Measurements from ENCODE around the gene IMMP2L. TPM values are rescaled to one million over a fixed set of nuclear protein-coding genes. Genes with fewer than 3 reads are reported as not detected.

The IMMP2L gene
- polyA plus RNA-seq, 1 donor: 21.0 TPM

GRCh38 chr7:111383133-111383532, 179.2 kb downstream of the IMMP2L start:
- no peak overlapping the region for H3K4me3 ChIP-seq (ENCODE audit: low read length)
- no peaks in the 10 kb centered on the region for H3K4me1 ChIP-seq (ENCODE audit: control insufficient read depth, insufficient read depth, low read length)
- H3K36me3 ChIP-seq (ENCODE audit: control insufficient read depth, insufficient read depth, low read length): no peaks in the 10 kb centered on the region
- no peaks in the 10 kb centered on the region for H3K27me3 ChIP-seq (ENCODE audit: control insufficient read depth, insufficient read depth, low read length)
- H3K27ac ChIP-seq (ENCODE audit: low read length): no peak overlapping the region
- DNase-seq: no peak
- H3K9me3 ChIP-seq (ENCODE audit: control insufficient read depth, low read depth, low read length): no peaks in the 10 kb centered on the region
- no CpG with 5 or more reads among the region's 3 CpGs for WGBS (ENCODE audit: insufficient coverage, low lambda C conversion rate)

- Histone ChIP-seq H3K27ac (ENCODE audit: low read length) (peak overlapping the region; percentile 50), H3K36me3 (ENCODE audit: control insufficient read depth, insufficient read depth, low read length) (no peaks in the 10 kb centered on the region), H3K4me1 (ENCODE audit: control insufficient read depth, insufficient read depth, low read length) (no peaks in the 10 kb centered on the region), H3K27me3 (ENCODE audit: control insufficient read depth, insufficient read depth, low read length) (no peaks in the 10 kb centered on the region), H3K4me3 (ENCODE audit: low read length) (no peak overlapping the region), H3K9me3 (ENCODE audit: control insufficient read depth, low read depth, low read length) (no peaks in the 10 kb centered on the region)
- no peak for DNase-seq
- whole genome bisulfite sequencing (ENCODE audit: insufficient coverage, low lambda C conversion rate): 100% methylated on average over 1 of the region's 2 CpGs
Observed at GRCh38 chr7:111381590-111381989, 180.7 kb downstream of the IMMP2L start.

GRCh38 chr7:111380945-111381344, 181.3 kb downstream of the IMMP2L start:
- peak; percentile 73 to 92 for DNase-seq
- no CpG with 5 or more reads among the region's 4 CpGs for WGBS (ENCODE audit: insufficient coverage, low lambda C conversion rate)

DNA sequence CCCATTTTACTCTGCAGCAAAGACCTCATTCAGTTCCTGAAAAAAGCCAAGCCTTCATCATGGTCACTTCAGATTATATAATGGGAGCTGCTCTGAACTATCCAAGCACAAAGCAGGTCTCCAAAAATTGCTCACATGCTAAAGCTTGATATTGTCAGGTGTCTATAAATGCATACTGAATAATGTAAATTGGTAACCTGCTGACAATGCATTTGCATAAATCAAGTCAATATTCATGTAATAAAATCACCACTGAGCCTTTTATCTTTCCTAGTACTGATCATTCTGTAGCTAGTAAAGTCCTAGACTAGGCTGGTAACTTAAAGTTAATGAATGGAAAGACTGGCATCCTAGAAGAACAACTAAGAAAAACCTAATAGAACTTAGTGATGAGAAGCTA, 188.3 kb downstream of the IMMP2L start:
- Histone ChIP-seq H3K4me3 (ENCODE audit: low read length) (no peak overlapping the region), H3K36me3 (ENCODE audit: control insufficient read depth, insufficient read depth, low read length) (no peaks in the 10 kb centered on the region), H3K27me3 (ENCODE audit: control insufficient read depth, insufficient read depth, low read length) (no peaks in the 10 kb centered on the region), H3K4me1 (ENCODE audit: control insufficient read depth, insufficient read depth, low read length) (no peaks in the 10 kb centered on the region), H3K9me3 (ENCODE audit: control insufficient read depth, low read depth, low read length) (no peaks in the 10 kb centered on the region), H3K27ac (ENCODE audit: low read length) (no peak overlapping the region)
- DNase-seq: no peak

More at GRCh38 chr7:111380945-111381344, 181.3 kb downstream of the IMMP2L start:
- Histone ChIP-seq H3K4me3 (ENCODE audit: low read length) (no peak overlapping the region), H3K36me3 (ENCODE audit: control insufficient read depth, insufficient read depth, low read length) (no peaks in the 10 kb centered on the region), H3K4me1 (ENCODE audit: control insufficient read depth, insufficient read depth, low read length) (no peaks in the 10 kb centered on the region), H3K27ac (ENCODE audit: low read length) (peak overlapping the region; percentile 55), H3K27me3 (ENCODE audit: control insufficient read depth, insufficient read depth, low read length) (no peaks in the 10 kb centered on the region), H3K9me3 (ENCODE audit: control insufficient read depth, low read depth, low read length) (no peaks in the 10 kb centered on the region)

DNA sequence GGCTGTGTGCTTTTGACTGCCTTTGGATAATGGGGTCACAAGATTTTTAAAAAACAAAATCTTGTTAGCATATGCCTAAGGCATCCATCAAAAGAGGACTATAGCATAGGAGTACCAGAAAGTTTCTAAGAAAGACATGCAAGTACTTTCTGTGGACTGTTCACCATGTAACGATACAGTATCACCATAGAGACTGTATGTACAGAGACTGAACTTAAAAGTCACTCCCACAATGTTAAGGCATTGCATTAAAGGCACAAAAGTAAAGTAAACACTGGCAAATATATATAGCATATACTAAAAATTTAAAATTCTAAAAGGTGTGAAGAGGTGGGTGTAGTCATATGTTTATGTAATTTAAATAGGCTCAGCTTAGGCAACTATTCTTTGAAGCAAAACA, 190.9 kb downstream of the IMMP2L start:
- H3K4me1 ChIP-seq (ENCODE audit: control insufficient read depth, insufficient read depth, low read length): no peaks in the 10 kb centered on the region
- H3K9me3 ChIP-seq (ENCODE audit: control insufficient read depth, low read depth, low read length): no peaks in the 10 kb centered on the region
- H3K4me3 ChIP-seq (ENCODE audit: low read length): no peak overlapping the region
- H3K27me3 ChIP-seq (ENCODE audit: control insufficient read depth, insufficient read depth, low read length): no peaks in the 10 kb centered on the region
- no peaks in the 10 kb centered on the region for H3K36me3 ChIP-seq (ENCODE audit: control insufficient read depth, insufficient read depth, low read length)
- no CpG with 5 or more reads among the region's 1 CpG for WGBS (ENCODE audit: insufficient coverage, low lambda C conversion rate)
- no peak for DNase-seq
- H3K27ac ChIP-seq (ENCODE audit: low read length): no peak overlapping the region

- H3K4me1 ChIP-seq (ENCODE audit: control insufficient read depth, insufficient read depth, low read length): no peaks in the 10 kb centered on the region
- DNase-seq: no peak
- no peak overlapping the region for H3K27ac ChIP-seq (ENCODE audit: low read length)
- no peak overlapping the region for H3K4me3 ChIP-seq (ENCODE audit: low read length)
- H3K9me3 ChIP-seq (ENCODE audit: control insufficient read depth, low read depth, low read length): no peaks in the 10 kb centered on the region
- WGBS (ENCODE audit: insufficient coverage, low lambda C conversion rate): no CpG with 5 or more reads among the region's 1 CpG
- no peaks in the 10 kb centered on the region for H3K36me3 ChIP-seq (ENCODE audit: control insufficient read depth, insufficient read depth, low read length)
- H3K27me3 ChIP-seq (ENCODE audit: control insufficient read depth, insufficient read depth, low read length): no peaks in the 10 kb centered on the region
Observed at GRCh38 chr7:111370002-111370401, 192.3 kb downstream of the IMMP2L start.

- DNase-seq: no peak
- Histone ChIP-seq H3K4me3 (ENCODE audit: low read length) (no peak overlapping the region), H3K27me3 (ENCODE audit: control insufficient read depth, insufficient read depth, low read length) (no peaks in the 10 kb centered on the region), H3K36me3 (ENCODE audit: control insufficient read depth, insufficient read depth, low read length) (no peaks in the 10 kb centered on the region), H3K27ac (ENCODE audit: low read length) (no peak overlapping the region), H3K9me3 (ENCODE audit: control insufficient read depth, low read depth, low read length) (no peaks in the 10 kb centered on the region), H3K4me1 (ENCODE audit: control insufficient read depth, insufficient read depth, low read length) (no peaks in the 10 kb centered on the region)
- no CpG with 5 or more reads among the region's 3 CpGs for WGBS (ENCODE audit: insufficient coverage, low lambda C conversion rate)
Observed at GRCh38 chr7:111368381-111369065, 193.8 kb downstream of the IMMP2L start.

- no peaks in the 10 kb centered on the region for H3K27me3 ChIP-seq (ENCODE audit: control insufficient read depth, insufficient read depth, low read length)
- no peak overlapping the region for H3K4me3 ChIP-seq (ENCODE audit: low read length)
- no peak overlapping the region for H3K27ac ChIP-seq (ENCODE audit: low read length)
- H3K4me1 ChIP-seq (ENCODE audit: control insufficient read depth, insufficient read depth, low read length): no peaks in the 10 kb centered on the region
- no peak for DNase-seq
- 100% methylated on average over 1 of the region's 6 CpGs for WGBS (ENCODE audit: insufficient coverage, low lambda C conversion rate)
- no peaks in the 10 kb centered on the region for H3K36me3 ChIP-seq (ENCODE audit: control insufficient read depth, insufficient read depth, low read length)
- H3K9me3 ChIP-seq (ENCODE audit: control insufficient read depth, low read depth, low read length): no peaks in the 10 kb centered on the region
Observed at GRCh38 chr7:111364413-111364812, 197.9 kb downstream of the IMMP2L start.

DNA sequence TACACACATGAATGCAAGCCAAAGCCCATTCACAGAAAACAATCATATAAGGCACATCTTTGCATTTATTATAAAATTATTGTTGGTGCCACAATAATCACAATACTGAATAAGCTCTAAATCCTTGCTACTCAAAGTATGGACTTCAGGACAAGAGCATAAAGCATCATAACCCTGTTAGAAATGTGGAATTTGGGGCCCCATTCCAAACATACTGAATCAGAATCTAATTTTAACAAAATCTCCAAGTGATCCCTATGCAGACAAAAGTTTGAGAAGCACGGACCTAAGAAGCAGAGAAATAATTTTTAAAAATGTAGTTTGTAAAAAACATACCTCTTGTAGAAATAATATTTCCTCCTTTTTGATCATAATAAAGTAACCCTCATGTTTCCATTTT, 199.2 kb downstream of the IMMP2L start:
- H3K4me1 ChIP-seq (ENCODE audit: control insufficient read depth, insufficient read depth, low read length): no peaks in the 10 kb centered on the region
- no peaks in the 10 kb centered on the region for H3K9me3 ChIP-seq (ENCODE audit: control insufficient read depth, low read depth, low read length)
- H3K36me3 ChIP-seq (ENCODE audit: control insufficient read depth, insufficient read depth, low read length): no peaks in the 10 kb centered on the region
- no peaks in the 10 kb centered on the region for H3K27me3 ChIP-seq (ENCODE audit: control insufficient read depth, insufficient read depth, low read length)
- H3K4me3 ChIP-seq (ENCODE audit: low read length): no peak overlapping the region
- DNase-seq: no peak
- no peak overlapping the region for H3K27ac ChIP-seq (ENCODE audit: low read length)
- 100% methylated on average over 1 of the region's 1 CpG for WGBS (ENCODE audit: insufficient coverage, low lambda C conversion rate)

GRCh38 chr7:111362506-111363054, 199.7 kb downstream of the IMMP2L start:
- Histone ChIP-seq H3K9me3 (ENCODE audit: control insufficient read depth, low read depth, low read length) (no peaks in the 10 kb centered on the region), H3K4me3 (ENCODE audit: low read length) (no peak overlapping the region), H3K27ac (ENCODE audit: low read length) (no peak overlapping the region), H3K36me3 (ENCODE audit: control insufficient read depth, insufficient read depth, low read length) (no peaks in the 10 kb centered on the region), H3K4me1 (ENCODE audit: control insufficient read depth, insufficient read depth, low read length) (no peaks in the 10 kb centered on the region), H3K27me3 (ENCODE audit: control insufficient read depth, insufficient read depth, low read length) (no peaks in the 10 kb centered on the region)
- no CpG with 5 or more reads among the region's 2 CpGs for WGBS (ENCODE audit: insufficient coverage, low lambda C conversion rate)
- DNase-seq: no peak

- H3K27ac ChIP-seq (ENCODE audit: low read length): no peak overlapping the region
- no CpG with 5 or more reads among the region's 4 CpGs for WGBS (ENCODE audit: insufficient coverage, low lambda C conversion rate)
Observed at GRCh38 chr7:111358915-111359314, 203.4 kb downstream of the IMMP2L start.

More at GRCh38 chr7:111358915-111359314, 203.4 kb downstream of the IMMP2L start:
- H3K9me3 ChIP-seq (ENCODE audit: control insufficient read depth, low read depth, low read length): no peaks in the 10 kb centered on the region
- H3K4me3 ChIP-seq (ENCODE audit: low read length): no peak overlapping the region
- no peaks in the 10 kb centered on the region for H3K4me1 ChIP-seq (ENCODE audit: control insufficient read depth, insufficient read depth, low read length)
- no peaks in the 10 kb centered on the region for H3K36me3 ChIP-seq (ENCODE audit: control insufficient read depth, insufficient read depth, low read length)
- H3K27me3 ChIP-seq (ENCODE audit: control insufficient read depth, insufficient read depth, low read length): no peaks in the 10 kb centered on the region
- no peak for DNase-seq
